GM23248 (cell line): Measurements from ENCODE around the gene GALNT4. TPM values are rescaled to one million over a fixed set of nuclear protein-coding genes. Genes with fewer than 3 reads are reported as not detected.

Experiments used
- DNase-seq: peaks from one replicate; pipeline ENCODE4 v3.0.0-alpha.2; 2015
- H2AFZ ChIP-seq: fragments of 200-600 bp; sonication (generic); 2 replicates; pipeline ENCODE4 v1.6.1; 2016; ENCODE audit warnings: antibody characterized with exemption
- H3F3A ChIP-seq: fragments of 200-600 bp; sonication (generic); 2 replicates; pipeline ENCODE4 v1.6.1; 2016; ENCODE audit warnings: mild to moderate bottlenecking, antibody characterized with exemption, mixed run types; ENCODE audit not compliant: insufficient read depth
- H3K27ac ChIP-seq: fragments of 200-600 bp; sonication (generic); 2 replicates; pipeline ENCODE4 v1.5.1; 2016; ENCODE audit warnings: mild to moderate bottlenecking
- H3K27me3 ChIP-seq: fragments of 200-600 bp; sonication (generic); replicated peaks from 2 replicates; pipeline ENCODE4 v1.6.1; 2016; ENCODE audit warnings: mild to moderate bottlenecking; ENCODE audit not compliant: insufficient read depth
- H3K36me3 ChIP-seq: fragments of 200-600 bp; sonication (generic); 2 replicates; pipeline ENCODE4 v1.6.1; 2016; ENCODE audit warnings: low read depth, mild to moderate bottlenecking
- H3K4me1 ChIP-seq: fragments of 200-600 bp; sonication (generic); 2 replicates; pipeline ENCODE4 v1.6.1; 2016; ENCODE audit warnings: mild to moderate bottlenecking; ENCODE audit not compliant: insufficient read depth
- H3K4me2 ChIP-seq: fragments of 200-600 bp; sonication (generic); one replicate; pipeline ENCODE4 v1.6.1; 2016; ENCODE audit warnings: mild to moderate bottlenecking; ENCODE audit not compliant: unreplicated experiment
- H3K4me3 ChIP-seq: fragments of 200-600 bp; sonication (generic); 2 replicates; pipeline ENCODE4 v1.5.1; 2016; ENCODE audit warnings: mild to moderate bottlenecking
- H3K79me2 ChIP-seq: fragments of 200-600 bp; sonication (generic); 2 replicates; pipeline ENCODE4 v1.6.1; 2016; ENCODE audit warnings: mild to moderate bottlenecking; ENCODE audit not compliant: insufficient read depth
- H3K9ac ChIP-seq: fragments of 200-600 bp; sonication (generic); 2 replicates; pipeline ENCODE4 v1.6.1; 2016; ENCODE audit warnings: mild to moderate bottlenecking
- H3K9me2 ChIP-seq: fragments of 200-600 bp; sonication (generic); 2 replicates; pipeline ENCODE4 v1.6.1; 2016; ENCODE audit warnings: mixed run types, mild to moderate bottlenecking, moderate library complexity; ENCODE audit not compliant: insufficient read depth
- H3K9me3 ChIP-seq: fragments of 200-600 bp; sonication (generic); one replicate; pipeline ENCODE4 v1.6.1; 2017; ENCODE audit warnings: low read depth
- H4K20me1 ChIP-seq: fragments of 200-600 bp; sonication (generic); 2 replicates; pipeline ENCODE4 v1.6.0; 2016; ENCODE audit not compliant: insufficient read depth
- EZH2 ChIP-seq: fragments of 200-600 bp; sonication (generic); IDR thresholded peaks from 2 replicates; pipeline ENCODE4 v1.6.1; 2018; ENCODE audit warnings: antibody characterized with exemption, mild to moderate bottlenecking; ENCODE audit not compliant: insufficient read depth, poor library complexity, severe bottlenecking
- EZH2phosphoT487 ChIP-seq: fragments of 200-600 bp; sonication (generic); IDR thresholded peaks from 2 replicates; pipeline ENCODE4 v1.6.1; 2018; ENCODE audit warnings: antibody characterized with exemption, moderate library complexity, mild to moderate bottlenecking, low read depth; ENCODE audit not compliant: insufficient read depth
- WGBS, 2 experiments: methylation state at CpG; one replicate each; pipeline ENCODE4 v1.1.6; 2015 to 2017; ENCODE audit warnings: low lambda C conversion rate in 2 of 2, low coverage in 1 of 2; ENCODE audit errors: missing lambda C conversion rate in 2 of 2; 5-methylcytosine and 5-hydroxymethylcytosine counted together
- in situ Hi-C: fragments of 300-500 bp; cut with MboI; formaldehyde crosslinking; loops from 2 replicates; pipeline ENCODE4 v1.15.0; 2020
- polyA plus RNA-seq: library from polyadenylated mRNA; unstranded; fragments of >200 nt; fragmentation: Nextera tagmentation; extraction: Ambion mirVana; gene quantifications from 2 replicates; pipeline ENCODE4 v1.2.1, GENCODE V29; 2016
- total RNA-seq: library from RNA; depleted of rRNA; stranded (reverse); fragments of >200 nt; shearing (Covaris generic); gene quantifications from 2 replicates; pipeline ENCODE4 v1.2.3, GENCODE V29; 2014

The GALNT4 gene
- total and polyA plus RNA-seq, 2 experiments from 2014 or later: 6.4 to 10.6 TPM

GRCh38 chr12:89504560-89505346 lies 19.8 kb downstream of the GALNT4 start:
- H3K4me1 ChIP-seq: no peaks in the 10 kb centered on the region
- TF ChIP-seq EZH2phosphoT487 (no peak), EZH2 (no peak)
- H3K4me3 ChIP-seq: no peak overlapping the region
- no peaks in the 10 kb centered on the region for H3K36me3 ChIP-seq
- no peak for DNase-seq
- no peaks in the 10 kb centered on the region for H3K9me3 ChIP-seq
- H3K79me2 ChIP-seq: no peaks in the 10 kb centered on the region
- no peak overlapping the region for H2AFZ ChIP-seq
- H3K9ac ChIP-seq: no peak overlapping the region
- no peak overlapping the region for H3K4me2 ChIP-seq
- in situ Hi-C loops: loop anchor here (25.0 kb wide), 1 partner anchor 1392 kb away; no protein-coding TSS in a partner anchor
- no peaks in the 10 kb centered on the region for H4K20me1 ChIP-seq
- no peaks in the 10 kb centered on the region for H3K9me2 ChIP-seq
- whole genome bisulfite sequencing, 2 experiments: 83 to 86% methylated on average over 6 of the region's 6 CpGs
- H3F3A ChIP-seq: peaks cover 7% of the 10 kb centered on the region; the same call in 1 of the 2 replicates
- H3K27ac ChIP-seq: no peak overlapping the region
- H3K27me3 ChIP-seq: no peaks in the 10 kb centered on the region

DNA sequence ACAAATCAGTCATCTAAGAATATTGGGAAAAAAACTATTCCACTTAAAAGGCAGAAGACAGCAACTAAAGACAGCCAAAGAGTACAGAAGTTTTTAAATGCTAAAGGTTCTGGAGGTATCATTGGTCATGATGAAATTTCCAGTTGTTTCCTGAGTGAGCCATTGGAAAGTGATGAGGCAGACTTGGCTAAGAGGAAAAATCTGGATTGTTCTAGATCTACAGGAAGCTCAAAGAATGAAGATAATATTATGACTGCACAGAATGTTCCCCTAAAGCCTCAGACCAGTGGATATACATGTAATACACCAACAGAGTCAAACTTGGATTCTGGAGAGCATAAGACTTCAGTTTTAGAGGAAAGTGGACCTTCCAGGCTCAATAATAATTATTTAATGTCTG lies 22.8 kb downstream of the GALNT4 start:
- no peak overlapping the region for H3K4me3 ChIP-seq
- H3K9me2 ChIP-seq: no peaks in the 10 kb centered on the region
- H3K27ac ChIP-seq: no peak overlapping the region
- no peaks in the 10 kb centered on the region for H3K79me2 ChIP-seq
- no peaks in the 10 kb centered on the region for H3K9me3 ChIP-seq
- H3K4me2 ChIP-seq: no peak overlapping the region
- in situ Hi-C loops: loop anchor here (25.0 kb wide), 1 partner anchor 1389 kb away; no protein-coding TSS in a partner anchor
- H4K20me1 ChIP-seq: no peaks in the 10 kb centered on the region
- TF ChIP-seq EZH2phosphoT487 (no peak), EZH2 (no peak)
- H3K27me3 ChIP-seq: no peaks in the 10 kb centered on the region
- no peaks in the 10 kb centered on the region for H3F3A ChIP-seq
- no peaks in the 10 kb centered on the region for H3K36me3 ChIP-seq
- DNase-seq: no peak
- H3K4me1 ChIP-seq: no peaks in the 10 kb centered on the region
- H2AFZ ChIP-seq: no peak overlapping the region
- H3K9ac ChIP-seq: no peak overlapping the region

- no peaks in the 10 kb centered on the region for H3K79me2 ChIP-seq
- no peak overlapping the region for H3K27ac ChIP-seq
- no peaks in the 10 kb centered on the region for H4K20me1 ChIP-seq
- no peaks in the 10 kb centered on the region for H3K9me3 ChIP-seq
- in situ Hi-C loops: loop anchor here (25.0 kb wide), 1 partner anchor 1388 kb away; no protein-coding TSS in a partner anchor
- no peak overlapping the region for H2AFZ ChIP-seq
- H3K36me3 ChIP-seq: no peaks in the 10 kb centered on the region
- H3K27me3 ChIP-seq: no peaks in the 10 kb centered on the region
- H3K9ac ChIP-seq: no peak overlapping the region
- no peak overlapping the region for H3K4me2 ChIP-seq
- peaks cover 6% of the 10 kb centered on the region for H3K4me1 ChIP-seq
- 94 to 96% methylated on average over 19 of the region's 19 CpGs for WGBS, 2 experiments
- H3F3A ChIP-seq: peaks cover 6% of the 10 kb centered on the region; the same call in 1 of the 2 replicates
- H3K9me2 ChIP-seq: no peaks in the 10 kb centered on the region
- no peak for DNase-seq
- no peak for TF ChIP-seq EZH2phosphoT487
- no peak for TF ChIP-seq EZH2
- H3K4me3 ChIP-seq: no peak overlapping the region
Observed at GRCh38 chr12:89499857-89500256, 24.7 kb downstream of the GALNT4 start.

GRCh38 chr12:89497467-89497866 lies 27.1 kb downstream of the GALNT4 start:
- no peaks in the 10 kb centered on the region for H4K20me1 ChIP-seq
- no peak overlapping the region for H3K4me3 ChIP-seq
- H3K9me3 ChIP-seq: no peaks in the 10 kb centered on the region
- no peaks in the 10 kb centered on the region for H3K27me3 ChIP-seq
- no peak for TF ChIP-seq EZH2phosphoT487
- no peak for TF ChIP-seq EZH2
- no peak overlapping the region for H3K27ac ChIP-seq
- in situ Hi-C loops: no loop called here
- no peaks in the 10 kb centered on the region for H3K9me2 ChIP-seq
- H2AFZ ChIP-seq: no peak overlapping the region
- no peaks in the 10 kb centered on the region for H3K36me3 ChIP-seq
- 71 to 75% methylated on average over 4 of the region's 4 CpGs for WGBS, 2 experiments
- H3K79me2 ChIP-seq: no peaks in the 10 kb centered on the region
- peaks cover 12% of the 10 kb centered on the region for H3K4me1 ChIP-seq
- peaks cover 14% of the 10 kb centered on the region; the same call in 1 of the 2 replicates for H3F3A ChIP-seq
- DNase-seq: no peak
- H3K4me2 ChIP-seq: no peak overlapping the region
- no peak overlapping the region for H3K9ac ChIP-seq
